Ascending aorta (tissue), 2 donors: ENCODE measurements around the gene DALRD3. TPM values are rescaled to one million over a fixed set of nuclear protein-coding genes. Genes with fewer than 3 reads are reported as not detected.
A peak's percentile ranks its signal among the peaks of the same experiment; 100 is the strongest.

Experiments used
- DNase-seq, 2 donors: peaks; one replicate each; pipeline ENCODE4 v3.0.0-alpha.2; 2019; ENCODE audit warnings: low spot score in 2 of 2
- H3K27ac ChIP-seq, 2 donors: fragments of 200-600 bp; sonication (generic); one replicate each; pipeline ENCODE4 v1.5.1; 2016 to 2017; ENCODE audit warnings: mild to moderate bottlenecking in 1 of 2
- H3K27me3 ChIP-seq: fragments of 200-600 bp; sonication (generic); one replicate; pipeline ENCODE4 v1.5.1; 2017
- H3K36me3 ChIP-seq, 2 donors: fragments of 200-600 bp; sonication (generic); one replicate each; pipeline ENCODE4 v1.5.1; 2016
- H3K4me1 ChIP-seq, 2 donors: fragments of 200-600 bp; sonication (generic); one replicate each; pipeline ENCODE4 v1.5.1; 2016 to 2017; ENCODE audit warnings: mild to moderate bottlenecking in 1 of 2
- H3K4me3 ChIP-seq, 2 donors: fragments of 200-600 bp; sonication (generic); one replicate each; pipeline ENCODE4 v1.5.1; 2016 to 2017; ENCODE audit warnings: mild to moderate bottlenecking in 1 of 2
- H3K9me3 ChIP-seq, 2 donors: fragments of 200-600 bp; sonication (generic); one replicate each; pipeline ENCODE4 v1.5.1; 2016
- intact Hi-C: fragments of 100-400 bp; cut with DNase I; formaldehyde crosslinking; loops from one replicate; pipeline ENCODE4 v1.15.1; 2023
- total RNA-seq: library from RNA; depleted of rRNA; stranded (reverse); fragments of >200 nt; gene quantifications from one replicate; pipeline ENCODE4 v1.1.0, GENCODE V29; 2016
- TF ChIP-seq, protein P1 (sequence below), 3 experiments: fragments of 200-600 bp in 2 of 3; fragments of 450-650 bp in 1 of 3; sonication (generic) in 2 of 3; IDR thresholded peaks; one replicate each; pipeline ENCODE4 v1.5.1; 2016 to 2019; ENCODE audit warnings: antibody characterized with exemption in 3 of 3, mild to moderate bottlenecking in 1 of 3, moderate library complexity in 1 of 3

Gene DALRD3
- total RNA-seq, 1 donor from 2014 or later: 73.1 TPM

GRCh38 chr3:48991851-48992545 lies 26.4 kb downstream of the DALRD3 start:
- Histone ChIP-seq H3K9me3 (no peaks in the 10 kb centered on the region), H3K4me3 (peak overlapping the region in 1 of 2 donors; percentile 99), H3K36me3 (peaks cover 3 to 5% of the 10 kb centered on the region in 2 donors), H3K4me1 (peaks cover 10 to 26% of the 10 kb centered on the region in 2 donors), H3K27ac (peak overlapping the region; percentile 92 to 97), H3K27me3 (no peaks in the 10 kb centered on the region)
- TF ChIP-seq, protein P1, sequence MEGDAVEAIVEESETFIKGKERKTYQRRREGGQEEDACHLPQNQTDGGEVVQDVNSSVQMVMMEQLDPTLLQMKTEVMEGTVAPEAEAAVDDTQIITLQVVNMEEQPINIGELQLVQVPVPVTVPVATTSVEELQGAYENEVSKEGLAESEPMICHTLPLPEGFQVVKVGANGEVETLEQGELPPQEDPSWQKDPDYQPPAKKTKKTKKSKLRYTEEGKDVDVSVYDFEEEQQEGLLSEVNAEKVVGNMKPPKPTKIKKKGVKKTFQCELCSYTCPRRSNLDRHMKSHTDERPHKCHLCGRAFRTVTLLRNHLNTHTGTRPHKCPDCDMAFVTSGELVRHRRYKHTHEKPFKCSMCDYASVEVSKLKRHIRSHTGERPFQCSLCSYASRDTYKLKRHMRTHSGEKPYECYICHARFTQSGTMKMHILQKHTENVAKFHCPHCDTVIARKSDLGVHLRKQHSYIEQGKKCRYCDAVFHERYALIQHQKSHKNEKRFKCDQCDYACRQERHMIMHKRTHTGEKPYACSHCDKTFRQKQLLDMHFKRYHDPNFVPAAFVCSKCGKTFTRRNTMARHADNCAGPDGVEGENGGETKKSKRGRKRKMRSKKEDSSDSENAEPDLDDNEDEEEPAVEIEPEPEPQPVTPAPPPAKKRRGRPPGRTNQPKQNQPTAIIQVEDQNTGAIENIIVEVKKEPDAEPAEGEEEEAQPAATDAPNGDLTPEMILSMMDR (IDR thresholded peaks at IDR 0.05): no peak
- DNase-seq: no peak
- intact Hi-C loops: loop anchor here (2.0 kb wide), 1 partner anchor 101 kb away; no protein-coding TSS in a partner anchor

GRCh38 chr3:48990636-48991469 lies 27.5 kb downstream of the DALRD3 start:
- intact Hi-C loops: loop anchor here (2.0 kb wide), 1 partner anchor 102 kb away; no protein-coding TSS in a partner anchor
- H3K27me3 ChIP-seq: no peaks in the 10 kb centered on the region
- TF ChIP-seq, protein P1 (IDR thresholded peaks at IDR 0.05): no peak
- no peaks in the 10 kb centered on the region for H3K36me3 ChIP-seq
- H3K4me1 ChIP-seq: peaks cover 10 to 26% of the 10 kb centered on the region in 2 donors
- H3K27ac ChIP-seq: peak overlapping the region; percentile 92 to 97
- DNase-seq: no peak
- peak overlapping the region; percentile 80 to 99 for H3K4me3 ChIP-seq
- H3K9me3 ChIP-seq: no peaks in the 10 kb centered on the region

GRCh38 chr3:48989796-48990635 lies 28.4 kb downstream of the DALRD3 start, which contains the start of gene P4HTM:
Gene P4HTM, plus strand, starts transcription at chr3:48990241. Its CDS starts 16 bp downstream, at chr3:48990257.
- Histone ChIP-seq H3K4me1 (peaks cover 10 to 26% of the 10 kb centered on the region in 2 donors), H3K9me3 (no peaks in the 10 kb centered on the region), H3K4me3 (peak within 1 kb of the TSS; percentile 80 to 99), H3K36me3 (peaks cover under 1 to 5% of the 10 kb centered on the region in 2 donors), H3K27me3 (no peaks in the 10 kb centered on the region), H3K27ac (peak within 1 kb of the TSS; percentile 92 to 97)
- TF ChIP-seq, protein P1 (IDR thresholded peaks at IDR 0.05): peak in 2 of 3 experiments; percentile 35 to 45
- intact Hi-C loops: loop anchor here (1.0 to 2.0 kb wide), 3 partner anchors 17 to 103 kb away; partner anchors contain the start of genes DALRD3 and WDR6
- peak; percentile 46 to 96 for DNase-seq

DNA sequence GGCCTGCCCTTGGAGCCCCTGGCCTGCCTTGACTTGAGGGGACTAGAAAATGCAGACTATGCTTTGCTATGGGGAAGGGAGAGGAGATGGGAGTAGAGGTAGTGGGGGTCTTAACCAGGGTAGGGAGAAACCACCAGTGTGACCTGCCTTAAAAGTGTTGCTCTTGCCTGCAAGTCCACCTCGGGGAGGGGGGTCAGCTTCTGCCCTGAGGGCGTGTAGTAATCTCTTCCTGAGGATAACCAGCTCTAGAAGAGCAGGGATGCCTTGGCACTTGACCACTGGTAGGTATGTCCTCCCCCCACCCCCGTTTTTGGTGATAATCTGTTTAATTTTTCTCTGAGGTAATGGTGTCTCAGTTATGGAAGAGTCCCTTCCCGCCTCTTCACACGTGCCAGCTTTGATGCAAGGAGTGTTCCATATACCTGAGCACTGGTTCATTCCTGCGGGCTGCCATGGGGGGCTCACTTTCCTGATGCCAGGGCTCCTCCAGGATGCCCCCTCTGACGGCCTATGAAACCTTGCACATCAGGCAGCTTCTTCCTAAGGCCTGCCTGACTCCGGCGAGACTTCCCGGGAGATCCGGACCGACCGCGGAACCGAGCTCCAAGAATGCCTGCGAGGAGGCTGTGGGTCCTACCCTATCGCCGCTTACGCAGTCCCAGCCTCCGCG lies 29.1 kb downstream of the DALRD3 start:
- no peaks in the 10 kb centered on the region for H3K27me3 ChIP-seq
- DNase-seq: no peak
- peaks cover 10 to 26% of the 10 kb centered on the region in 2 donors for H3K4me1 ChIP-seq
- H3K4me3 ChIP-seq: peak overlapping the region; percentile 80 to 99
- TF ChIP-seq, protein P1 (IDR thresholded peaks at IDR 0.05): no peak
- intact Hi-C loops: loop anchor here (1.0 to 2.0 kb wide), 2 partner anchors 18 to 30 kb away; partner anchors contain the start of genes DALRD3 and WDR6
- H3K36me3 ChIP-seq: peaks cover 8 to 12% of the 10 kb centered on the region in 2 donors
- H3K27ac ChIP-seq: peak overlapping the region; percentile 92 to 97
- no peaks in the 10 kb centered on the region for H3K9me3 ChIP-seq
